LNCaP clone FGC (cell line): ENCODE measurements around the gene SFTPB.

Experiments
- DNase-seq: peaks from one replicate; pipeline ENCODE4 v3.0.0-alpha.2; 2011; ENCODE audit warnings: low read depth
- H3K4me3 ChIP-seq: 2 replicates; pipeline ENCODE4 v1.5.1; 2011; ENCODE audit warnings: mild to moderate bottlenecking, low read depth, low read length, control low read depth
- TF ChIP-seq, protein P1 (sequence below): IDR thresholded peaks from 2 replicates; pipeline ENCODE4 v1.5.1; 2012; ENCODE audit warnings: mild to moderate bottlenecking; ENCODE audit not compliant: control insufficient read depth, insufficient read depth; ENCODE audit errors: extremely low read depth

Gene SFTPB

DNA sequence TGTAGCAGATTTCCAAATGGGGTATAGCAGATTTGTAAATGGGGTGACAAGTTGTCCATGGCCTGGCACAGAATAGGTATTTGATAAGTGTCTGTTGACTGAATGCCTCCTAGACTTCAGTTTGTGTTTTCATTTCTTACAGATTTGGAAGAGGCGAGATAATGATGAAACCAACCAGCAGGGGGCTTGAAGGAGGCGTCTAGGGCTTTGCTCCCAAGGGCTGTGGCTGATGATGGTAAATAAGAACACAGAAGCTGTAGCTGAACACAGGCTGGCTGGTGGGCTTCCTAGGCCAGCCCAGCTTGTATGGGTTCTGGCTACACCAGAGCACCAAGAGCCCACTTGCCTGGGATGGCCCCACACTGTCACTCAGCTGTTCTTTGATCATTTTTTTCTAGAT, 19.4 kb downstream of the SFTPB start:
- TF ChIP-seq, protein P1, sequence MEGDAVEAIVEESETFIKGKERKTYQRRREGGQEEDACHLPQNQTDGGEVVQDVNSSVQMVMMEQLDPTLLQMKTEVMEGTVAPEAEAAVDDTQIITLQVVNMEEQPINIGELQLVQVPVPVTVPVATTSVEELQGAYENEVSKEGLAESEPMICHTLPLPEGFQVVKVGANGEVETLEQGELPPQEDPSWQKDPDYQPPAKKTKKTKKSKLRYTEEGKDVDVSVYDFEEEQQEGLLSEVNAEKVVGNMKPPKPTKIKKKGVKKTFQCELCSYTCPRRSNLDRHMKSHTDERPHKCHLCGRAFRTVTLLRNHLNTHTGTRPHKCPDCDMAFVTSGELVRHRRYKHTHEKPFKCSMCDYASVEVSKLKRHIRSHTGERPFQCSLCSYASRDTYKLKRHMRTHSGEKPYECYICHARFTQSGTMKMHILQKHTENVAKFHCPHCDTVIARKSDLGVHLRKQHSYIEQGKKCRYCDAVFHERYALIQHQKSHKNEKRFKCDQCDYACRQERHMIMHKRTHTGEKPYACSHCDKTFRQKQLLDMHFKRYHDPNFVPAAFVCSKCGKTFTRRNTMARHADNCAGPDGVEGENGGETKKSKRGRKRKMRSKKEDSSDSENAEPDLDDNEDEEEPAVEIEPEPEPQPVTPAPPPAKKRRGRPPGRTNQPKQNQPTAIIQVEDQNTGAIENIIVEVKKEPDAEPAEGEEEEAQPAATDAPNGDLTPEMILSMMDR: peak; percentile 26
- no peak for DNase-seq
- no peak overlapping the region for H3K4me3 ChIP-seq

DNA sequence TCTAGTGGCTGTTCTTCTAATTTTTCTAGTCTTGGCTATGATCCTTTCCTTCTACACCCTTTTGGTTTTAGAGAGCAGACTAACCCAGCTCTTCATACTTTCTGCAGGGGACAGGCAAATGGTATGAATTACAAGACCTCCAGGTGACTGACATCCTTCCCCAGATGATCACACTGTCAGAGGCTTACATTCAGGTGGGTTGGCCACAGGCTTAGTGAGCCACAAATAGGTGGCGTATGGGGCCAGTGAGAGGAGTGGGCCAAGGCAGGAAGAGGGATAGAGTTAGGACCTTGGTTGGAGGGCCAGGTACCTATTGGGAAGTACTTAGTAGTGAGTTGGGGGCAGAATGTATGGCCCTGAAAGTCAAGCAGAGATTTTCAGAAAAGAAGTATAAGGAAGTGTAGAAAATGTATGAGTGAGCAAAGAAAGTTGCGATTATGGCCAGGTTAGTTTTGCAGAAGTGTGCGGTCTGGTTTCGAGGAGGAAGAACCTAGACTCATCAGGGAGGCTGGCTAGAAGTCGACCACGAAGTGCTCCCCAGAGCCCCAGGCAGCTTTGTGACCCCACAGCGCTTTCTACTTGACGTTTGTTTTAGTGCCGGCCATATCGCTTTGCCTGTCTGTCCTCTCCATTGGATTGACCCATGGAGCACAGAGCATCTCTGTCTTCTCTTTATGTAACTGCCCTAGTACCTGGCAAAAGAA, 20.0 kb downstream of the SFTPB start:
- no peak for DNase-seq

DNA sequence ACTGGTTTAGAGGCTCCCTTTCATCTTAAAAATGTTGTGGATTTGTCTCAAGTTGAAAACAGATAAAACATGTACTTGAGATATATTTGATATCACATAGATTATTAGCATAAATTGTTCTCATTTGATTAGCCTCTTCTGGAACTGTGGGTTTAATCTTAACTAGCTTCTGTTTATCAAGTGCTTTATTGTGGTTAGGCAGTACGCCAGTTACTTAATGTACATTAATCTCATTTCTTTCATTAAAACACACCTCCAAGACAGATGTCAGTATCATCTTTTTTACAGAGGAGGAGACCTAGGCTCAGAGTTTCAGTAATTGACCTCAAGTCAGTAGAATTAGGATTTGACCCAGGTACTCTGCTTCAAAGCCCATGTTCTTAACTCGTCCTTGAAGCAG, 21.8 kb downstream of the SFTPB start:
- TF ChIP-seq, protein P1: no peak
- H3K4me3 ChIP-seq: no peak overlapping the region
- no peak for DNase-seq

More for the DNA sequence above, 20.0 kb downstream of the SFTPB start:
- H3K4me3 ChIP-seq: no peak overlapping the region
- TF ChIP-seq, protein P1: no peak

DNA sequence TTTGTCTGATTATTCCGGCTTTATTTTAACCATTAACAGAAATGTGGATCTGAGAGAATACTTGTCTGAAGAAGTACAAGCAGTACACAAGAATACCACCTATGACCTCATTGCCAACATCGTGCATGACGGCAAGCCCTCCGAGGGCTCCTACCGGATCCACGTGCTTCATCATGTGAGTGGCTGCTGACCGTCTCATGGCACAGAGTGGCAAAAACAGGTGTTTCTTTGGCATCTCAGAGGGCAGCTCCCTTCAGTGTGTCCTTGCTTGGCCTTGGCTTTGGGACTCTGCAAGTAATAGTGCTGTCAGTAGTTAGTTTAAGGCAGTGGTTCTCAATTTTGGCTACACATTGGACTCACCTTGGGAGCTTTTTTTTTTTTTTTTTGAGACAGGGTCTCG, 23.1 kb downstream of the SFTPB start:
- TF ChIP-seq, protein P1: no peak
- H3K4me3 ChIP-seq: no peak overlapping the region

DNA sequence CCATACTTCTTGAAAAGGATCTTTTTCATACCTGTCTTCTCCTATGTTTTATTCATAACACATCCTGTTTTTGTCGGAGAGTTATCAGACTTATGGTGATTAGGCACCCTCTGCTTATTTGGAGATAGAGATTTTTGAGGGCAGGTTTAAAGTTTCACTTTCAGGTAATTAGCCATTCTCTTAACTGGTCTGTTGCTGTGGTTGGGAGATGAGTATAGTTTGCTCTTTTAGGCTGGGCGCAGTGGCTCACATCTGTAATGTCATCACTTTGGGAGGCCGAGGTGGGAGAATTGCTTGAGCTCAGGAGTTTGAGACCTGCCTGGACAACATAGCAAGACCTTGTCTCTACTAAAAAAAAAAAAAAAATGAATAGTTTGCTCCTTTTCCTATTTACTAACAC, 25.3 kb downstream of the SFTPB start:
- no peak for DNase-seq
- TF ChIP-seq, protein P1: no peak

More for the DNA sequence above, 23.1 kb downstream of the SFTPB start:
- no peak for DNase-seq

DNA sequence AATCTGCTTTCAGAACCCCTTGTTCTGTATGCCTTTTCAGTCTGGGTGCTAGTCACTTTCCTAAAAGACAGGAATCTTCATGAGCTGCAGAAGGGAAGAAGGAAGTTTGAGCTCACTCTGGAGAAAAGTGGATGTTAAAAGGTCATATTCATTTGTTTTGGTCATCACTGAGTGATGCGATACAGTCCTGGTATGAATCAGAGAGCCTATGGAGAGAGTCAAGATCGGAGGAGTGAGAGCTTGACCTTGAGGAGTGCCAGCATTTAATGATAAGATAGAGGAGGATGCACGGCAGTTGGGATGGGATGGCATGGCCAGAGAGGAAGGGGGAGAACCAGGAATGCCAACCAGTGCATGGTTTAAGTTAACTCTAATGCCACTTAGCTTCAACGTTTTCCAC, 32.4 kb downstream of the SFTPB start:
- no peak overlapping the region for H3K4me3 ChIP-seq
- TF ChIP-seq, protein P1: no peak
- DNase-seq: no peak

More for the DNA sequence above, 25.3 kb downstream of the SFTPB start:
- no peak overlapping the region for H3K4me3 ChIP-seq

DNA sequence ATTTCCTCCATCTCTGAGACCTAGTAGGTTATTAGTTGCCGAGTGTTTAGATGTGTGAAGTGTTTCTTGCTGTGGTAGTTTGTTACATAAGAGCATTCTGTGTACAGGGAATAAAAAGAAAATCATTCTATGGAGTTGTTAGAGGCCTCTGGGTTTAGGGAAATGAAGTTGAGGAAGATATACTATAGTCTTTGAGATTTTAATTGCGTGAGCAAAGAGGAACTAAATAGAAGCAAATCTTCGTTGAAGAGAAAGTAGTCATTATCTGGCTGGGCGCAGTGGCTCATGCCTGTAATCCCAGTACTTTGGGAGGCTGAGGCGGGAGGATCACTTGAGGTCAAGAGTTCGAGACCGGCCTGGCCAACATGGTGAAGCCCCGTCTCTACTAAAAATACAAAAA, 33.0 kb downstream of the SFTPB start:
- H3K4me3 ChIP-seq: no peak overlapping the region
- DNase-seq: no peak
- TF ChIP-seq, protein P1: no peak
